Fibroblast of the aortic adventitia (primary cell): ENCODE data around the gene FEM1C. TPM values are rescaled to one million over a fixed set of nuclear protein-coding genes. Genes with fewer than 3 reads are reported as not detected.

Experiments used
- DNase-seq: peaks from one replicate; pipeline ENCODE4 v3.0.0-alpha.2; 2010; ENCODE audit warnings: low read depth
- H3K4me3 ChIP-seq: 2 replicates; pipeline ENCODE4 v1.5.1; 2011; ENCODE audit warnings: low read depth, mild to moderate bottlenecking, control low read depth, low read length, moderate library complexity
- total RNA-seq: library from RNA; depleted of rRNA; stranded (reverse); fragments of >200 nt; gene quantifications from 2 replicates; pipeline ENCODE4 v1.2.3, GENCODE V29; 2012; ENCODE audit warnings: low replicate concordance
- TF ChIP-seq, protein P1 (sequence below): IDR thresholded peaks from 2 replicates; pipeline ENCODE4 v1.5.1; 2011; ENCODE audit warnings: mild to moderate bottlenecking, low read length, control low read depth, inconsistent platforms; ENCODE audit not compliant: insufficient read depth

The FEM1C gene
- total RNA-seq, 1 donor = 31.7 TPM

DNA sequence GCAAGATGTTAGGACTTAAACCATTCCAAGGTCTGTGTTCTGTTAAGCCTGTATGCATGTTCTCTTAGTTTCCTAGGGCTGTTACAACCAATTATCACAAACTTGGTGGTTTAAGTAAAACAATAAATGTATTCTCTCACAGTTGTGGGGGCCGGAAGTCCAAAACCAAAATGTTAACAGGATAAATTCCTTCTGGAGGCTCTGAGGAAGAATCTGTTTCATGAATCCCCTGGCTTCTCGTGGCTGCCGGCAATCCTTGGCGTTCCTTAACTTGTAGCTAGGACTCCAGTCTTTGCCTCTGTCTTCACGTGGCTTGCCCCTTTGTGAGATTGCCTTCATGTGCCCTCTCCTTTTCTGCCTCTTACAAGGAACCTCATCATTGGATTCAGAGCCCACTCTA, 30.4 kb downstream of the FEM1C start:
- TF ChIP-seq, protein P1, sequence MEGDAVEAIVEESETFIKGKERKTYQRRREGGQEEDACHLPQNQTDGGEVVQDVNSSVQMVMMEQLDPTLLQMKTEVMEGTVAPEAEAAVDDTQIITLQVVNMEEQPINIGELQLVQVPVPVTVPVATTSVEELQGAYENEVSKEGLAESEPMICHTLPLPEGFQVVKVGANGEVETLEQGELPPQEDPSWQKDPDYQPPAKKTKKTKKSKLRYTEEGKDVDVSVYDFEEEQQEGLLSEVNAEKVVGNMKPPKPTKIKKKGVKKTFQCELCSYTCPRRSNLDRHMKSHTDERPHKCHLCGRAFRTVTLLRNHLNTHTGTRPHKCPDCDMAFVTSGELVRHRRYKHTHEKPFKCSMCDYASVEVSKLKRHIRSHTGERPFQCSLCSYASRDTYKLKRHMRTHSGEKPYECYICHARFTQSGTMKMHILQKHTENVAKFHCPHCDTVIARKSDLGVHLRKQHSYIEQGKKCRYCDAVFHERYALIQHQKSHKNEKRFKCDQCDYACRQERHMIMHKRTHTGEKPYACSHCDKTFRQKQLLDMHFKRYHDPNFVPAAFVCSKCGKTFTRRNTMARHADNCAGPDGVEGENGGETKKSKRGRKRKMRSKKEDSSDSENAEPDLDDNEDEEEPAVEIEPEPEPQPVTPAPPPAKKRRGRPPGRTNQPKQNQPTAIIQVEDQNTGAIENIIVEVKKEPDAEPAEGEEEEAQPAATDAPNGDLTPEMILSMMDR = no peak
- DNase-seq = no peak
- H3K4me3 ChIP-seq = no peak overlapping the region

DNA sequence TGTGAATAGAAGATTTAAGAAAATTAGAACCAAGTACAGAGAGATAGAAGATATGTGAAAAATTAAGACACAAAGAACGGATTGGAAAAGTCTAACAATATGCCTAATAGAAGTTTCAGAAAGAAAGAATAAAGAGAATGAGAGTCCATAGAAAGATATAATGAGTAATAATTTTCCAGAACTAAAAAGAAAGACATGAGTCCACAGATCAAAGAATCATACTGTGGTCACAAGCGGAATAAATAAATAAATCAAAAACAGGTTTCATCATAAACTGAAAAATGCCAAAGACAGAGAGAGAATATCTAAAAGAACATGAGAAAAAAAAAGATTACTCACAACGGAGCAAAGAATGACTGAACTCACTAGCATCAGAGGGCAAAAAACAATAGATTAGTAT, 32.9 kb downstream of the FEM1C start:
- TF ChIP-seq, protein P1 = no peak
- no peak for DNase-seq
- no peak overlapping the region for H3K4me3 ChIP-seq

DNA sequence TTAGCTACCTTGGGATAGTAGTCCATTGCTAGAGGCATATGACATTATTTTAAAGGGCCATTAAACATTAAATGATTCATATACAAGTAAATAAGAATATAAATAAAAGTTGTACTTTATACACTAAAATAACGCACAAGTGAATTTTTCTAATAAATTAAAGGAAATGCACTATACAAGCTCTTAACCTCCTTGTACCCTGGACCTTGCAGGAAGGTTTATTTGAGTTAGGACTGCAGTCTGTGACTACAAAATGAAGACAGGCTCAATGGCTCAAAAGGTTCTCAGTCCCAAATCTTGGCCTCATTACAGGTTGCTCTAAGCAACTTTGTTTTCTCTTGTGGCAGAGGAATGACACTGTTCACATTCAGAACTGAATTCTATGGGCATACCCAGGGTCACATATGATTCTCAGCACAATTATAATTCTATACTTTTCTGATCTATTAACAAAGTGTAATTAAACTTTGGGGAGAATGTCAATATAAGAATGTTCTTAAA, 34.4 kb downstream of the FEM1C start:
- TF ChIP-seq, protein P1 = no peak
- H3K4me3 ChIP-seq = no peak overlapping the region
- no peak for DNase-seq

DNA sequence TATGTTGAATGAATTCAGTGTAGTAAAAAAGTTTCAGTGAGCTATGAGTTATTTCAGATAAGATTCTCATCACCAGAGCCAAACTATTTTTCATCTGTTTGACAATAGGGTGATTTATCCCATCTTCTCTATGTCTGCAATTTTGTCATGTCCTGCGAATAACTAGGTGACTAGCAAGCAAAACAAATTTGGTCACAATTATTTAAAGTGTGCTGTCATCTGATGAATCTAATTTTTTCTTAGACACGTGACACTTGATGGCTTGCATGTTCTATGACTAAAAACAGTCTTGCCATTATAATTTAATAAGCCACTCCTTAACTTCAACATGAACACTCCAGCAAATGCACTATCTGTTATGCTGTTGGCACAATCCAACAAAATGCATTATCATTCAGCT, 35.0 kb downstream of the FEM1C start:
- no peak overlapping the region for H3K4me3 ChIP-seq
- DNase-seq = no peak
- TF ChIP-seq, protein P1 = no peak

DNA sequence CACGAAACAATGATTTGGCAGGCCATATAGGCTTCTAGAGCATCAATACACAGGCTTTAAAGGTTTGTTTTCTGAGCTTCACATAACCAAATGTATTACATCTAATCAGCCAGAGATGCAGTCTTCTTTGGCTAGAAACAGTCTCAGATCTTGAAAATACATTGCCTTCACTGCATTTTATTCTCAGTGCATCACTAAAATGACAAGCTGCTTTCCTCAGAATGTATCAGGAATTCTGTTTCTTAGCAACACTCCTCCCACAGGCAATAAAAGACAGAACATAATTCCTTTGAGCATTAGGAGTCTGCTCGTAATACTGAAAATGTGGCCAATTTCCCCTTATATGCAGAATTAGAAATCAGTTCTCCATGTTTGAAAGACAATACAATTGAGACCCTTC, 36.9 kb downstream of the FEM1C start:
- H3K4me3 ChIP-seq = no peak overlapping the region
- DNase-seq = peak; percentile 46
- TF ChIP-seq, protein P1 = no peak

DNA sequence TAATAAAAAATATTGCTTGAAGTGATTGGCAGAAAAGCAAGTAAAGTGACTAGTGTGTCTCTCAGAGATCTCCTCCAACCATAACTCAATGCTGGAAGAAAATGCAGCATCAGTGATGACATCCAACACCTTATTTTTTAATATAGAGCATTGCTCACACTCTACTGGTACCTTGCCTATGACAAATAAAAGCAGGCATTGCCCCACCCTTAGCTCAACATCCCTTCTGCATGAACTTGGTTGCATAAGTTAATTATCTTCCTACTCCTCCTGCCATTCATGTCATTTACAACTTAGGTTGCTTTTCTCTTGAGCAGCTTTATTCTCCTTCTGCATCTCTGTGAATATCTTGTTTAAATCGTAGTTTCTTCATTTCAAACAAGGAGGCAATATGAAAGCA, 41.2 kb downstream of the FEM1C start:
- no peak overlapping the region for H3K4me3 ChIP-seq
- no peak for DNase-seq
- TF ChIP-seq, protein P1 = no peak
